Ishikawa (cell line): ENCODE measurements around the gene ATP6V0A1.

ENCODE experiments used
- CEBPB ChIP-seq: IDR thresholded peaks from 2 replicates; pipeline ENCODE4 v1.6.1; 2012
- CREB1 ChIP-seq: IDR thresholded peaks from 2 replicates; pipeline ENCODE4 v1.6.1; 2012; ENCODE audit warnings: low read depth
- EGR1 ChIP-seq: IDR thresholded peaks from 2 replicates; pipeline ENCODE4 v1.6.1; 2012
- EP300 ChIP-seq: IDR thresholded peaks from 2 replicates; pipeline ENCODE4 v1.6.1; 2012; ENCODE audit warnings: borderline replicate concordance
- FOXM1 ChIP-seq: IDR thresholded peaks from 2 replicates; pipeline ENCODE4 v1.6.1; 2012; ENCODE audit warnings: low read depth, borderline replicate concordance
- MAX ChIP-seq: IDR thresholded peaks from 2 replicates; pipeline ENCODE4 v1.6.1; 2012
- NFIC ChIP-seq: IDR thresholded peaks from 2 replicates; pipeline ENCODE4 v1.6.1; 2012
- RAD21 ChIP-seq: IDR thresholded peaks from 2 replicates; pipeline ENCODE4 v1.6.1; 2012; ENCODE audit warnings: low read depth
- REST ChIP-seq: IDR thresholded peaks from 2 replicates; pipeline ENCODE4 v1.6.1; 2012; ENCODE audit warnings: low read depth, mild to moderate bottlenecking
- TAF1 ChIP-seq: IDR thresholded peaks from 2 replicates; pipeline ENCODE4 v1.6.1; 2012; ENCODE audit warnings: low read depth, mild to moderate bottlenecking
- TCF12 ChIP-seq: IDR thresholded peaks from 2 replicates; pipeline ENCODE4 v1.6.1; 2012; ENCODE audit warnings: low read depth
- TEAD4 ChIP-seq: IDR thresholded peaks from 2 replicates; pipeline ENCODE4 v1.6.1; 2012
- USF1 ChIP-seq: IDR thresholded peaks from 2 replicates; pipeline ENCODE4 v1.6.1; 2012
- YY1 ChIP-seq: IDR thresholded peaks from 2 replicates; pipeline ENCODE4 v1.6.1; 2012; ENCODE audit warnings: low read depth
- ZBTB7A ChIP-seq: IDR thresholded peaks from 2 replicates; pipeline ENCODE4 v1.6.1; 2012; ENCODE audit warnings: low read depth

ATP6V0A1 gene

GRCh38 chr17:42467889-42468288, 9.2 kb downstream of the ATP6V0A1 start:
- no peak for TF ChIP-seq CREB1
- no peak for TF ChIP-seq ZBTB7A
- TF ChIP-seq CEBPB: no peak
- TF ChIP-seq YY1: no peak
- no peak for TF ChIP-seq EP300
- no peak for TF ChIP-seq TEAD4
- TF ChIP-seq RAD21: no peak
- TF ChIP-seq MAX: no peak
- no peak for TF ChIP-seq TAF1
- no peak for TF ChIP-seq NFIC
- no peak for TF ChIP-seq REST
- TF ChIP-seq USF1: no peak
- TF ChIP-seq TCF12: no peak
- no peak for TF ChIP-seq FOXM1

GRCh38 chr17:42472709-42473521, 14.2 kb downstream of the ATP6V0A1 start:
- no peak for TF ChIP-seq REST
- no peak for TF ChIP-seq YY1
- no peak for TF ChIP-seq MAX
- no peak for TF ChIP-seq EGR1
- TF ChIP-seq CREB1: no peak
- TF ChIP-seq FOXM1: no peak
- TF ChIP-seq EP300: no peak

GRCh38 chr17:42474276-42474675, 15.6 kb downstream of the ATP6V0A1 start:
- TF ChIP-seq CEBPB (no peak), CREB1 (no peak), ZBTB7A (no peak), TAF1 (no peak), FOXM1 (no peak), EGR1 (no peak)

GRCh38 chr17:42475121-42475520, 16.4 kb downstream of the ATP6V0A1 start:
- TF ChIP-seq TAF1 (no peak), NFIC (no peak)

GRCh38 chr17:42475835-42476234, 17.2 kb downstream of the ATP6V0A1 start:
- TF ChIP-seq REST (no peak), RAD21 (no peak), CEBPB (no peak), ZBTB7A (no peak), EGR1 (no peak), NFIC (no peak), USF1 (no peak)
